CD14-positive monocyte (primary cell): ENCODE data around the gene SCOC. TPM values are rescaled to one million over a fixed set of nuclear protein-coding genes. Genes with fewer than 3 reads are reported as not detected.

Experiments
- DNase-seq, 3 donors: peaks; one replicate each; pipeline ENCODE4 v3.0.0-alpha.2; 2011 to 2022
- H2AFZ ChIP-seq: 2 replicates; pipeline ENCODE4 v1.6.0; 2012; ENCODE audit warnings: mild to moderate bottlenecking, low read depth, low read length, inconsistent platforms; ENCODE audit not compliant: insufficient read depth, poor library complexity, severe bottlenecking
- H3K27ac ChIP-seq, 2 donors: 1 replicate in 1 of 2; 2 replicates in 1 of 2; pipeline ENCODE4 v1.5.1; 2012 to 2013; ENCODE audit warnings: low read length in 2 of 2, control low read depth in 1 of 2, inconsistent platforms in 1 of 2, low read depth in 1 of 2, mild to moderate bottlenecking in 1 of 2
- H3K27me3 ChIP-seq, 2 donors: one replicate each; pipeline versions ENCODE4 v1.6.0 to v1.6.1; 2011 to 2013; ENCODE audit warnings: low read length in 2 of 2; ENCODE audit not compliant: control insufficient read depth in 2 of 2, insufficient read depth in 2 of 2
- H3K36me3 ChIP-seq, 2 donors: replicated peaks in 1 of 2; 1 replicate in 1 of 2; 2 replicates in 1 of 2; pipeline versions ENCODE4 v1.5.1 to v1.6.1; 2012 to 2013; ENCODE audit warnings: low read length in 2 of 2, control low read depth in 1 of 2, inconsistent platforms in 1 of 2, mild to moderate bottlenecking in 1 of 2; ENCODE audit not compliant: insufficient read depth in 2 of 2, control insufficient read depth in 1 of 2
- H3K4me1 ChIP-seq, 2 donors: 1 replicate in 1 of 2; 2 replicates in 1 of 2; pipeline versions ENCODE4 v1.5.1 to v1.6.1; 2012 to 2013; ENCODE audit warnings: low read length in 2 of 2, control low read depth in 1 of 2, inconsistent platforms in 1 of 2, mild to moderate bottlenecking in 1 of 2, moderate library complexity in 1 of 2; ENCODE audit not compliant: insufficient read depth in 2 of 2, control insufficient read depth in 1 of 2
- H3K4me2 ChIP-seq: replicated peaks from 2 replicates; pipeline ENCODE3; 2012; ENCODE audit warnings: low read length, moderate library complexity, mild to moderate bottlenecking; ENCODE audit not compliant: poor library complexity, severe bottlenecking; ENCODE audit errors: extremely low read depth
- H3K4me3 ChIP-seq, 3 experiments: fragments of 200-600 bp in 1 of 3; sonication (generic) in 1 of 3; replicated peaks in 1 of 3; 1 replicate in 2 of 3; 2 replicates in 1 of 3; pipeline ENCODE4 v1.5.1; 2011 to 2013; ENCODE audit warnings: low read length in 3 of 3, mild to moderate bottlenecking in 3 of 3, control low read depth in 2 of 3, low read depth in 2 of 3, inconsistent platforms in 1 of 3, moderate library complexity in 1 of 3
- H3K79me2 ChIP-seq: 2 replicates; pipeline ENCODE4 v1.6.0; 2012; ENCODE audit warnings: mild to moderate bottlenecking, control low read depth, inconsistent platforms, low read length, moderate library complexity; ENCODE audit not compliant: insufficient read depth
- H3K9ac ChIP-seq: 2 replicates; pipeline ENCODE4 v1.6.0; 2017; ENCODE audit warnings: low read length, mild to moderate bottlenecking; ENCODE audit not compliant: insufficient read depth, poor library complexity, severe bottlenecking
- H3K9me3 ChIP-seq, 2 donors: replicated peaks in 1 of 2; 1 replicate in 1 of 2; 2 replicates in 1 of 2; pipeline versions ENCODE4 v1.5.1 to v1.6.1; 2012 to 2013; ENCODE audit warnings: low read length in 2 of 2, control low read depth in 1 of 2; ENCODE audit not compliant: control insufficient read depth in 1 of 2, insufficient read depth in 1 of 2
- H4K20me1 ChIP-seq: 2 replicates; pipeline ENCODE4 v1.6.0; 2012; ENCODE audit warnings: mild to moderate bottlenecking, low read length, control low read depth, moderate library complexity; ENCODE audit not compliant: insufficient read depth
- H3K27ac Mint-ChIP-seq, 7 donors: one replicate each; pipeline ENCODE4 v1.8.0; 2020; ENCODE audit warnings: mild to moderate bottlenecking in 7 of 7, mixed read lengths in 7 of 7, moderate library complexity in 6 of 7, inconsistent platforms in 2 of 7
- H3K27me3 Mint-ChIP-seq, 3 donors: one replicate each; pipeline ENCODE4 v1.8.0; 2021 to 2022; ENCODE audit warnings: low read depth in 3 of 3, mild to moderate bottlenecking in 3 of 3, mixed read lengths in 3 of 3, moderate library complexity in 3 of 3, inconsistent platforms in 1 of 3
- H3K36me3 Mint-ChIP-seq, 2 donors: one replicate each; pipeline ENCODE4 v1.8.0; 2020; ENCODE audit warnings: mixed read lengths in 2 of 2, inconsistent platforms in 1 of 2, mild to moderate bottlenecking in 1 of 2
- H3K4me1 Mint-ChIP-seq: one replicate; pipeline ENCODE4 v1.8.0; 2020; ENCODE audit warnings: mild to moderate bottlenecking, mixed read lengths
- H3K4me3 Mint-ChIP-seq, 2 donors: one replicate each; pipeline ENCODE4 v1.8.0; 2020; ENCODE audit warnings: mild to moderate bottlenecking in 2 of 2, mixed read lengths in 2 of 2, moderate library complexity in 1 of 2
- H3K9me3 Mint-ChIP-seq, 7 donors: one replicate each; pipeline ENCODE4 v1.8.0; 2020 to 2022; ENCODE audit warnings: mixed read lengths in 7 of 7, mild to moderate bottlenecking in 6 of 7, moderate library complexity in 6 of 7, inconsistent platforms in 2 of 7
- WGBS: methylation state at CpG from one replicate; pipeline ENCODE4 v1.1.5; 2013; ENCODE audit warnings: missing lambda C conversion rate; ENCODE audit not compliant: insufficient coverage; 5-methylcytosine and 5-hydroxymethylcytosine counted together
- intact Hi-C, 2 donors: fragments of 100-400 bp; cut with micrococcal nuclease; formaldehyde crosslinking; loops; one replicate each; pipeline versions ENCODE4 v1.15.0 to v1.15.1; 2023
- polyA minus RNA-seq: library from RNA; depleted of rRNA, polyadenylated mRNA; stranded (reverse); fragments of >200 nt; gene quantifications from 2 replicates; pipeline ENCODE4 v1.2.3, GENCODE V29; 2012
- polyA plus RNA-seq, 3 donors: library from polyadenylated mRNA; depleted of rRNA in 1 of 3; unstranded in 2 of 3; stranded (reverse) in 1 of 3; fragments of 300-500 nt in 2 of 3; fragments of >200 nt in 1 of 3; fragmentation: Illumina TruSeq in 2 of 3; gene quantifications; 1 replicate in 2 of 3; 2 replicates in 1 of 3; pipeline ENCODE4 v1.2.3, GENCODE V29; 2012 to 2021
- total RNA-seq, 12 experiments: library from RNA in 1 of 12; stranded (reverse) in 1 of 12; fragments of 120-200 nt in 1 of 12; gene quantifications; one replicate each; pipeline ENCODE4 v1.2.4 and lab custom pipeline; 2013 to 2026; ENCODE audit warnings: mixed read lengths in 6 of 12, inconsistent platforms in 1 of 12
- TF ChIP-seq, protein P1 (sequence below): fragments of 200-600 bp; IDR thresholded peaks from one replicate; pipeline ENCODE4 v1.8.0; 2022; ENCODE audit warnings: antibody characterized with exemption, mild to moderate bottlenecking

Gene SCOC
- total RNA-seq (2013), result 15.0 TPM
- polyA plus RNA-seq (10 to 100 TPM in 2 of 3 donors, 1 to 10 TPM in 1; 5.3 to 22.6 (median 21.2) TPM), polyA minus RNA-seq (2.1 and 3.0 TPM in 2 replicates), total RNA-seq (lab: John Stamatoyannopoulos, UW) (6.0 to 16.0 (median 8.7) reads per million in 11 experiments)

DNA sequence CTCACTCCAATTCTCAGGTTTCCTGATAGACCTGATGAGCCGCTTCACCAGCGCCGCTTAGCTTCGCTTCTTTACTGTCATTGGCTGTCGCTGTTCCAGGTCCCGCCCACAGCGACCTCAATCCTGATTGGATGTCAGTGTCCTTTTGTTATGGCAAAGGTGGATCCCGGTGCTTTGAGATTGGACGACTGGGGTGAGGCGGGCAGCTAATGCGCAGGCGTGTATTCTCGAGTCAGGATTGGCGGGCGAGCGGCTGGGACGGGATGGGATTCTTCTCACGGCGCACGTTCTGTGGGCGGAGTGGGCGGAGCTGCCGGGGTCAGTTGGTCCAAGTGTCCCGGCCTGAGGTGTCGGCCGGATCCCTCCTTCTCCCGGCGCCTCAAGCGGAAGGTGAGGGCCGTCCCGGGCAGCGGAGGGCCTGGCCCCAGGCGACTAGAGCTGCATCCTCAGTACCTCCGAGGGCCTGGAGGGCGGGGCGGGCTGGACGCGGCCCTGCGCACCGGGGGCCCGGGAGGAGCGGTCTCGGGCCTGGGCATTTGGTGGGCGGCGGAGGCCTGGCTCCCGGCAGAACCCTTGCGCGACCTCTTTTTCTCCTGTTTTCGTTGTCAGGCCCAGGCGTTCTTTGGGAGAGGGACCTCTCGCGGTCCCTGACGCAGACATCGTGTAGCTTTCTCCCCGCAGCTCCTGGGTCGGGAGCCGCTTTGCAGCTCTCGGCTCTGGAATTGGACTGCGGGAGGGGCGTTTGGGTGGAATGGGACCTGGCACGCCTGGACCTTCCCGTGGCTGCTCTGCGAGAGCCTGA, at the start of gene SCOC:
Gene SCOC (plus strand): TSS at position 319 of the 802 bp plus-strand sequence. CDS start 5,525 bp downstream, outside the sequence.
- TF ChIP-seq, protein P1, sequence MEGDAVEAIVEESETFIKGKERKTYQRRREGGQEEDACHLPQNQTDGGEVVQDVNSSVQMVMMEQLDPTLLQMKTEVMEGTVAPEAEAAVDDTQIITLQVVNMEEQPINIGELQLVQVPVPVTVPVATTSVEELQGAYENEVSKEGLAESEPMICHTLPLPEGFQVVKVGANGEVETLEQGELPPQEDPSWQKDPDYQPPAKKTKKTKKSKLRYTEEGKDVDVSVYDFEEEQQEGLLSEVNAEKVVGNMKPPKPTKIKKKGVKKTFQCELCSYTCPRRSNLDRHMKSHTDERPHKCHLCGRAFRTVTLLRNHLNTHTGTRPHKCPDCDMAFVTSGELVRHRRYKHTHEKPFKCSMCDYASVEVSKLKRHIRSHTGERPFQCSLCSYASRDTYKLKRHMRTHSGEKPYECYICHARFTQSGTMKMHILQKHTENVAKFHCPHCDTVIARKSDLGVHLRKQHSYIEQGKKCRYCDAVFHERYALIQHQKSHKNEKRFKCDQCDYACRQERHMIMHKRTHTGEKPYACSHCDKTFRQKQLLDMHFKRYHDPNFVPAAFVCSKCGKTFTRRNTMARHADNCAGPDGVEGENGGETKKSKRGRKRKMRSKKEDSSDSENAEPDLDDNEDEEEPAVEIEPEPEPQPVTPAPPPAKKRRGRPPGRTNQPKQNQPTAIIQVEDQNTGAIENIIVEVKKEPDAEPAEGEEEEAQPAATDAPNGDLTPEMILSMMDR, result no peak
- Mint-ChIP-seq H3K4me1 (peaks cover 22% of the 10 kb centered on the region), H3K27me3 (no peaks in the 10 kb centered on the region), H3K36me3 (no peaks in the 10 kb centered on the region), H3K9me3 (no peaks in the 10 kb centered on the region), H3K27ac (peak within 1 kb of the TSS in 5 of 7 donors; percentile 28 to 82 (median 50)), H3K4me3 (no peak within 1 kb of the TSS)
- H3K9ac ChIP-seq, result peak within 1 kb of the TSS; percentile 75
- peaks cover 15 to 16% of the 10 kb centered on the region in 2 donors for H3K4me1 ChIP-seq
- peaks cover 7% of the 10 kb centered on the region for H4K20me1 ChIP-seq
- H2AFZ ChIP-seq, result peak within 1 kb of the TSS; percentile 96
- peak within 1 kb of the TSS; percentile 74 to 86 (median 85) for H3K4me3 ChIP-seq
- intact Hi-C loops, result loop anchor here in 1 of 2 donors (5.0 kb wide), 1 partner anchor 149 kb away; the partner anchor contains the start of gene ELMOD2
- peak within 1 kb of the TSS; percentile 95 for H3K4me2 ChIP-seq
- no peaks in the 10 kb centered on the region for H3K27me3 ChIP-seq
- H3K27ac ChIP-seq, result peak within 1 kb of the TSS; percentile 40 to 75
- H3K9me3 ChIP-seq, result no peaks in the 10 kb centered on the region
- 0% methylated on average over 56 of the region's 63 CpGs for WGBS
- H3K79me2 ChIP-seq, result peaks cover 36% of the 10 kb centered on the region
- H3K36me3 ChIP-seq, result no peaks in the 10 kb centered on the region
- peak; percentile 96 to 98 (median 96) for DNase-seq

DNA sequence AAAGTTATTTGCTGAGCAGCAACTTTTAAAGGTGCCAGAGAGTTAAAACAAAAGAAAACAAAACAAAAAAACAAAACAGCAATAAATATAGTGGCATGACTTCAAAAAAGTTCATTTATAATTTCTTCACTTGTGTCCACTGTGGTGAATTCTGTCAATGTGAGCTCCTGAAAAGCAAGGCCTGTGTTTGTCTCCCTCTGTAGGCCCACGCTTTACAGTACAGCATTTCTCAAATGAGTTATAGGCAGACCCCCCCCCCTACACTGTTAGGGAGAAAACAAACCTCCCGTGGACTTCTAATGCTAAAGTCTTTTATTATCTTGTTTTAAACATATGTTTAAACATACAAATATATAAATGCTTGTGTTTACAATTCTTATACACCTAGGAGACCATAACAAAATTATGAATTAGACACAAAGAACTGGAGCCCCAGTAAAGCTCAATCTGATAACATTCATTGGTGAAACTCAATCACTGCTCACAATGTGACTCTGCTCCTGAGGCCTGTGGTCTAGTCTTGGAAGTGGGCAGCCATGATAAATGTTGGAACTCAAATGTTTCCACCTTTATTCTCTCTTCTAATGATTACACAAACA, 47.0 kb upstream of the SCOC start:
- DNase-seq, result peak in 1 of 3 donors; percentile 15
- Histone ChIP-seq H3K27ac (no peak overlapping the region), H3K27me3 (no peaks in the 10 kb centered on the region), H3K4me1 (peaks cover 8 to 10% of the 10 kb centered on the region in 2 donors), H3K79me2 (no peaks in the 10 kb centered on the region), H3K4me3 (no peak overlapping the region), H4K20me1 (no peaks in the 10 kb centered on the region), H3K9me3 (no peaks in the 10 kb centered on the region), H3K36me3 (no peaks in the 10 kb centered on the region), H2AFZ (no peak overlapping the region), H3K4me2 (no peak overlapping the region), H3K9ac (no peak overlapping the region)
- TF ChIP-seq, protein P1, result peak; percentile 43
- Mint-ChIP-seq H3K27me3 (peaks cover 0 to 2% (median 2%) of the 10 kb centered on the region in 3 donors), H3K27ac (no peak overlapping the region), H3K4me1 (peaks cover 13% of the 10 kb centered on the region), H3K4me3 (no peak overlapping the region), H3K36me3 (no peaks in the 10 kb centered on the region), H3K9me3 (peaks cover 0 to 5% (median 0%) of the 10 kb centered on the region in 7 donors)
- intact Hi-C loops, result no loop called here
- no CpG with 5 or more reads among the region's 2 CpGs for WGBS
